Adipose tissue (tissue), 3 donors: ENCODE data around the gene SBF2. TPM values are rescaled to one million over a fixed set of nuclear protein-coding genes. Genes with fewer than 3 reads are reported as not detected.

Experiments
- H3K27ac ChIP-seq: one replicate; pipeline ENCODE4 v1.5.1; 2013; ENCODE audit warnings: low read depth, low read length
- WGBS, 3 donors: extraction: QIAGEN DNeasy Blood & Tissue Kit; methylation state at CpG; one replicate each; pipeline ENCODE4 v1.1.7; 2013; 5-methylcytosine and 5-hydroxymethylcytosine counted together
- polyA plus RNA-seq, 3 donors: library from polyadenylated mRNA; stranded (reverse); fragments of 200-250 nt; gene quantifications; one replicate each; pipeline ENCODE4 v1.2.3, GENCODE V29; 2013
- donor health status: healthy with polysubstance abuse.
- donor health status: Bipolar disorder and iron deficiency.
- donor health status: healthy.

Gene SBF2
- polyA plus RNA-seq, 3 donors, result 6.0 to 25.9 (median 23.0) TPM

GRCh38 chr11:10304495-10305261 is 10.7 kb upstream of the SBF2 start, which contains the start of gene ADM:
Gene ADM (plus strand): TSS chr11:10305073. CDS start chr11:10305701, 628 bp downstream.
- peak within 1 kb of the TSS; percentile 64 for H3K27ac ChIP-seq
- 0 to 2% (median 1%) methylated on average over 38 to 48 of the region's 48 CpGs for WGBS, 3 donors

- WGBS, 3 donors, result 14 to 28% (median 22%) methylated on average over 29 of the region's 29 CpGs
Measured at GRCh38 chr11:10303558-10304363, 9.7 kb upstream of the SBF2 start.

DNA sequence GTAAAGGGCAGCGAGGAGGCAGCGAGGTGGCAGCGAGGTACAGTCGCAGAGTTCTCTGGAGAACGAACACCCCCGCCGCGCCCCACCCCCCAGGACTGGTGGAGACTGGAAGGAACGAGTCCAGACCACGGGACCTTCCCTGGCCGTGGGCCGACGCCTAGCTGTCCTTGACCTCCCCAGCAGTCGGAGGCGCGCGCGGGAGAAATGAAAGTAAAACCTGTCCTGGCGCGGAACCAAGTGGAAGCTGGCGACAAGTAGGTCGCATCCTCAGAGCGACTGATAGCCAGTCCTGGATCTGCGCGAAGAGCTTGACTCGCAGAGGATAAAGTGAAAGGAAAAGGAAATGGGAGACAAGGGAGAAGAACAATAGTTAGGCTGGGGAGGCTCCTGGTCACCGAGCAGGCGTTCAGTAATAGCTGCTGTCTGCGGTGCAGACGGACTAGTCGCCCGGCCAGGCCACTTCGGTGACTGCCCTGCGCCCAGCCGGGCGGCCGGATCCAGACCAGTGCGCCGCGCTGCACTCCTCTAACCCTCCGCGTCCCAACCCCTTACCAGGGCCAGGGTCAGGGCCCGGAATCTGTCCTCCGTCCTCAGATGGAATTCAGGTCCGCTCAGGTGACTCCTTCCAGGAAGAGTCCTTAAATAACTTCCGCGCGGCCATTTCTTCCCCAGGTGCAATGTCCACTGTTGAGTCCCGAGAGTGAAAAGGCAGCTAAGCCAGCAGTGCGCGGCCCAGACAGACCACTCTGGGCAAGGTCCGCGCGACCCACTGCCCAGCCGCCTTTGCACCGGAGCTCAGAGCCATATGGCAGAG is 8.9 kb upstream of the SBF2 start:
- WGBS, 3 donors, result 2 to 3% (median 2%) methylated on average over 54 to 56 of the region's 56 CpGs
- peak overlapping the region; percentile 77 for H3K27ac ChIP-seq

More at GRCh38 chr11:10303558-10304363, 9.7 kb upstream of the SBF2 start:
- peak overlapping the region; percentile 68 for H3K27ac ChIP-seq

DNA sequence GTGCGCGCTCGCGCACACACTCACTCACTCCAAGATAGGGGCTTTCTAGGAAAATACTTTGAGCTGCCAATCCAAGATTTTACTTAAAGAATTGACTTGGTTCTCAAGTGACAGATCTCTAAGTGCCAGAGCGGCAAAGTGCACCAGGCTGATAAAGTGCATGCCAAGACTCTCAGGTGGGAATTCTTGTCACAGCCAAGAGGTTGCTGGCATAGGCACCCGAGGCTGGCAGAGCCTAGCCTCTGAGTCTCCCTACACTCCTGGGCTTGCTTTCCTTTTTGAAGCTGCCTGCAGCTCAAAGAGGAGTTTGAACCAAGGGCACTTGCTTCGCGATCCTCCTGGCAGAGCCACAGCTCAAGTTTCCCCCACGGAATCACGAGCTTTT is 8.3 kb upstream of the SBF2 start:
- no peak overlapping the region for H3K27ac ChIP-seq
- 8 to 29% (median 28%) methylated on average over 10 of the region's 10 CpGs for WGBS, 3 donors

GRCh38 chr11:10301656-10302358 is 7.8 kb upstream of the SBF2 start:
- 21 to 43% (median 39%) methylated on average over 9 of the region's 9 CpGs for WGBS, 3 donors
- no peak overlapping the region for H3K27ac ChIP-seq

DNA sequence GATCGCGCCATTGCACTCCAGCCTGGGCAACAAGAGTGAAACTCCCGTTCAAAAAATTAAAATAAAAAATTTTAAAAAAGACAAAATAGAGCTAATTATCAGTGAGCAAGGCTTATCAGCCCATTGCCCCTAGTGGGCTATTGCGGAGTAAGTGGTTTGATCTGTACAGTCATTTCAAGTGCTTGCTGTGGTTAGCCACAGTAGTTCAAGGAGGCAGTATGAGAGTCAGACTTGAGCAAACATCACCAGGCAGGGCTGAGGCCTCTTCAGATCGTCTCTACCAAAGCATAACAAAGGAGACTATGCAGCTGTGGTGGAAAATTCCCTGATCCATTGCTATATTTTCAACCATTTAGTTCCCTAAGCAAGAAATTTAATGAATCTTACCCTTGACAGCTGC is 4.3 kb upstream of the SBF2 start:
- no peak overlapping the region for H3K27ac ChIP-seq
- WGBS, 3 donors, result 80 to 92% (median 83%) methylated on average over 5 of the region's 5 CpGs

- 34 to 63% (median 36%) methylated on average over 10 of the region's 10 CpGs for WGBS, 3 donors
- H3K27ac ChIP-seq, result no peak overlapping the region
Measured at GRCh38 chr11:10295064-10295901, 1.3 kb upstream of the SBF2 start.

- WGBS, 3 donors, result 0 to 3% (median 1%) methylated on average over 41 to 45 of the region's 45 CpGs
Measured at GRCh38 chr11:10294290-10294953, 403 bp upstream of the SBF2 start.

GRCh38 chr11:10291801-10292638 is 2.0 kb downstream of the SBF2 start:
- no peak overlapping the region for H3K27ac ChIP-seq
- WGBS, 3 donors, result 77 to 84% (median 79%) methylated on average over 17 of the region's 17 CpGs

More at GRCh38 chr11:10294290-10294953, 403 bp upstream of the SBF2 start:
- peak overlapping the region; percentile 79 for H3K27ac ChIP-seq

- H3K27ac ChIP-seq, result no peak overlapping the region
- WGBS, 3 donors, result 79 to 93% (median 92%) methylated on average over 10 of the region's 10 CpGs
Measured at GRCh38 chr11:10289765-10290380, 4.1 kb downstream of the SBF2 start.

- H3K27ac ChIP-seq, result no peak overlapping the region
- WGBS, 3 donors, result 86 to 89% (median 89%) methylated on average over 23 to 24 of the region's 24 CpGs
Measured at GRCh38 chr11:10288881-10289764, 4.9 kb downstream of the SBF2 start.

- 76 to 91% (median 76%) methylated on average over 9 of the region's 9 CpGs for WGBS, 3 donors
- no peak overlapping the region for H3K27ac ChIP-seq
Measured at GRCh38 chr11:10287766-10288715, 6.0 kb downstream of the SBF2 start.

DNA sequence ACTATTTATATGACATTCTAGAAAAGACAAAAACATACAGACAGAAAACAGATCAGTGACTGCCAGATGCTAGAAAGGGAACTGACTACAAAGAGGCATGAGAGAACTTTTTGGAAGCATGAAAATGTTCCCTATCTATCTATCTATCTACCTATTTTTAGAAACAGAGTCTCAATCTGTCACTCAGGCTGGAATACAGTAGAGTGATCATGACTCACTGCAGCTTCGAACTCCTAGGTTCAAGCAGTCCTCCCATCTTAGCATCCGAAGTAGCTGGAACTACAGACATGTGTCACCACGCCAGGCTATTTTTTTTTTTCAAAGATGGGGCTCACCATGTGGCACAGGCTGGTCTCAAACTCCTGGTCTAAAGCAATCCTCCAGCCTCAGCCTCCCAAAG is 6.9 kb downstream of the SBF2 start:
- 84 to 92% (median 87%) methylated on average over 3 of the region's 3 CpGs for WGBS, 3 donors
- no peak overlapping the region for H3K27ac ChIP-seq
